GM18508 (cell line): ENCODE results near the gene TLL2.

Experiments
- ATAC-seq: cut with Tn5 transposase; IDR thresholded peaks from one replicate; pipeline ENCODE4 v1.9.1; 2021; ENCODE audit warnings: moderate number of reproducible peaks; ENCODE audit not compliant: insufficient read depth, unreplicated experiment

TLL2 gene

DNA sequence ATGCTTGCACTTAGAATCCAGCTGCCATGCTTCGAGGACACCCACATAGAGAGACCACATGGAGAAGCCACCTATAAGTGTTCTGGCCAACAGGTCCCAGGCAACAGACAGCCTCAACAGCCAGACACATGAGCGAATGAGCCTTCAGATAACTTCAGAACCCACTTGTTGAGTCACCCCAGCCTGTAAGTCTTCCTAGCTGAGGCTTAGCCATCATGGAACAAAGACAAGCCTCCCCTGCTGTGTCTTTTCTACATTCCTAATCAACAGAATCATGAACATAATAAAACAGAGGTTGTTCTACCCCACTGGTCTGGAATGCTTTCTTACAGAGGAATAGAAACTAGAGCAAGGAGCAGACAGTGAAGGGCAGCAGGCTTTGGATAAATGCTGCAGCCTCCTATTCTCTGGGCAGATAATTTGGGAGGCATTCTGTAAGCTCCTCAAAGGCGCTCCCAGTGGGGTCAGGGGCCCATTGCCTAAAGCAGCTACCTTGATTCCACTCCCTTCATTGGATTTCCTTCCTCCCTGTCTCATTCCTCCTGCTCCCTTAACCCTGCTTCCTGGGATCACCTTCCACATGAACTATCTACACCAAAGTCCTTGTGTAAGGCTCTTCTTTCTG is 4.6 kb downstream of the TLL2 start:
- ATAC-seq = no peak

DNA sequence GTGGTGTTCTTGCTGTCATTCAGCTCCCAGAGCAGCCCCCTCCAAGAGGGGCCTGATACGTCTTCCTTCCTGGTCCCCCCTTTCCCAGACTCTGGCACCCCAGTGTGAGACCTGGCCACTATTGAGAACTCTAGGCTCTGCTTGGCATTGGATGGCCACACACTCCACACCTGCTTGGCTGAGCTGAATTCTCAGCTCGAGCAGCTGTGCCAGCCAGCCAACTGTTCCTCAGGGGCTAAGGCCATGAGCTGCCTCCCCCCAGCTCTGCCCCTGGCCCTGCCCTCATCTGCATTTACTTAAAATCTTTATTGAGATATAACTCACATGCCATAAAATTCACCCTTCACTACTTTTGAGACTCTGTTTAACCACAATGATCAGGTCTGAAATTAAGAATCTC is 6.7 kb downstream of the TLL2 start:
- no peak for ATAC-seq

DNA sequence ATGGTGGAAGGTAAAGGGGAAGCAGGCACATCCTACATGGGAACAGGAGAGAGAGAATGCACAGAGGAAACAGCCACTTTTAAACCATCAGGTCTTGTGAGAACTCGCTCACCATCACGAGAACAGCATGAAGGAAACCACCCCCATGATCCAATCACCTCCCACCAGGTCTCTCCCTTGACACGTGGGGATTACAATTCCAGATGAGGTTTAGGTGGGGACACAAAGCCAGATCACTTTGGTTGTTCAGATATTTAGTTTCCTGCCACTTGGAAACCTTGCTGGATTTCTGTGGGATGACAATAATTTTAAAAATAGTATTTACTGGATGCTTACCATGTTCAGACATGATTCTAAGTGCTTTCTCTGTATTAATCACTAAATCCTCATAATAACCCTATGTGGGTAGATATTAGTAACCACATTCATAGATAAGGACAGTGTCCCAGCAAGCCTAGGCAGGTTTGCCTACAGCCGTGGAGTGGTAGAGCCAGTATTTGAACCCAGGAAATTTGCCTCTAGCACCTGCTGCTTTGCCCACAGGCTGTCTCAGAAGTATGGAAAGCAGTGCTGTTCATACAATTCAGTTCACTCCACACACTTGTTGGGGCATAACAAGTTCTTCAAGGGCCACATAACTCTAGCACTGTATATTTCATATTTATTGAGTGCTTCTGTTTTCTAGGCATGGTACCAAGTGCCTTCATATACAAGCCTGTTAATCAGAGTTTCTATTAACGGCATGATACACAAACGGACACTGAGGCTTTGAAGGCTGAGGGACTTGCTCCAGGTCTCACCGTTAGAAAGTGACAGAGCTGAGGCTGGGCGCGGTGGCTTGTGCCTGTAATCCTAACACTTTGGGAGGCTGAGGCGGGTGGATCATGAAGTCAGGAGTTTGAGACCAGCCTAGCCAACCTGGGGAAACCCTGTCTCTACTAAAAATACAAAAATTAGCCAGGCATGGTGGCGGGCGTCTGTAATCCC is 8.3 kb downstream of the TLL2 start:
- no peak for ATAC-seq

DNA sequence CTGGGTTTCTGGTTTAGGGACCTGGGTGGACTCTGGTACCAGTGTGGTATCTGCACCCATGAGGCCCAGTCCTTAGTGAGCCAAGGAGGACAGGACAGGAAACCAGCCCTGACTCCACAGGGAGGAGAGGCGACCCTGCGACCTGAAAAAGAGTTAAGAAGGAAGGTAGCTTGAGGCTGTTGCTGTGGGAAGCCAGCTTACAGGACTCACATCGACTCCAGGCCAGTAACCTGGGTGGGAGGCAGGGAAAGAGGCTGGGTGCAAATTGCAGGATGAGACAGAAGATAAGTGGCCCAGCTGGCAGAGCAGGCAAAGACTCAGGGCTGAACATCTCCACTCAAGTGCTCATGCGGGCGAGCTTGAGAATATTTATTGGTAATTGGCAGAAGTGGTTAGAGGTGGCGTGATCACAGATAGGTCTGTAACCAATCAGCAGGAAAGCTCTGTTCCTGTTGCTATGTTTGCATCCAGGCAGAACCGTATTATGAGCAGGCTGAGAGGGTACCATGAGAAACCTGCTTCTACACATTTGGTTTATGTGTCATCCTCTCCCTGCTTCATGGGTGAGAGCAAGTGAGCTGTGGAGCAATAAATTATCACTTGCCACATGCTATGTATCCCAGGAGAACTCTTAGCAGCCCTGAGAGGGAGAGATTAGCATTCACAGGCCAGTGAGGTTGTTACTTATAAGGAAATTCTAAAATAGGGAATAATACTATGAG is 11.0 kb downstream of the TLL2 start:
- ATAC-seq = no peak

DNA sequence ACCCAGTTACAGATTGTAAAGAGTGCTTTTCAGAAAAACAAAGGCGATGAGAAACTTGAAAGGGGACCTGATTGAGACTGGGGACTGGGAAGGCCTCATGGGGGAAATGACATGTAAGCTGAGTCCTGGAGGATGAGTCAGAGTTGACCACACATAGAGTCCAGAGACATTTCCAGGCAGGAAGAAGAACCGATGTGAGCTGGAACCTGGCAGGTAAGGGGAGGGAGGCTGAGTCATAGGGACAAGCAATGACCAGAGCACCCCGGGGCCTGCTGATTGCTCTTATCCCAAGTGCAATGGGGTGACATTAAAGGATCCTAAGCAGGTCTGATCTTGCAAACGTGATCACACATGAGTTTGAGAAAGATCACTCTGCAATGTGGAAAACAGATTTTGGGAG is 11.7 kb downstream of the TLL2 start:
- ATAC-seq = no peak

DNA sequence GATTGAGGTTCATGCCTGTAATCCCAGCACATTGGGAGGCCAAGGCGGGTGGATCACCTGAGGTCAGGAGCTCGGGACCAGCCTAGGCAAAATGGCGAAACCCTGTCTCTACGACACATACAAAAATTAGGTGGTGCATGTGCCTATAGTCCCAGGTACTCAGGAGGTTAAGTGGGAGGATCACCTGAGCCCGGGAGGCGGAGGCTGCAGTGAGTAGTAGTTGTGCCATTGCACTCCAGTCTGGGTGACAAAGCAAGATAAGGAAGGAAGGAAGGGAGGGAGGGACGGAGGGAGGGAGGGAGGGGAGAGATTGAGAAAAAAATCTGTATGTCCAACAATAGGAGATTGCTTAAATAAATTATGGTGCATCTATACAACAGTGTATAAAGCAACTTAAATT is 13.2 kb downstream of the TLL2 start:
- ATAC-seq = no peak

DNA sequence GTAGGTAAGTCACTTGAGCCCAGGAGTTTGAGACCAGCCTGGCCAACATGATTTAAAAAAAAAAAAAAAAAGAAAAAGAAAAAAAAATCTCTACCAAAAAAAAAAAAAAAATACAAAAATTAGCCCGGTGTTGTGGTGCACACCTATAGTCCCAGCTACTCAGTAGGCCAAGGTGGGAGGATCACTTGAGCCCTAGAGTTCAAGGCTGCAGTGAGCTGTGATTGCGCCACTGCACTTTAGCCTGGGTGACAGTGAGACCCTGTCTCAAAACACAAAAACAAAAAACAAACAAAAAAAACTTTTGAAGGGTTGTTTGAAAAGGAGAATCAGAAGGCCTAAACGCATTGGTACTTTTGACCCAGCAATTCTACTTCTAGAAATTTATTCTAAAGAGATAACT is 13.7 kb downstream of the TLL2 start:
- ATAC-seq = no peak

DNA sequence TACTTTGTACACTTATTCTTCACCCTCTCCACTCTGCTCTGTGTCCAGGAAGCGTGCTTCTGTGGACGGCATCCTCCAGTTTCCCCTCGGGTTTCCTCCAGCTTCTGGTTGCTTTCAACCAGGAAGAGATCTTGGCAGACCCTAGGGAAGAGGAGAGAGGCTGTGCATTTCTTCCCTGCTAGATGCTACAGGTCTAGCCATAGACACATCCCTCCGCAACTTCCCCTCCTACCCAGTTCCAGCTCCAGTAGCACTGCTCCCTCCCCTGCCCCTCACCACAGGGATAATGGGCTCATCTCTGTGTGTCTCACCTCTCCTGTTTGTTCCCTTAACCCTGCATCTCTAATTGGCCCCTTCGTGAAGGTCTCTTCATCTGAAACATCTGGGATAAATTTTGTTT is 16.3 kb downstream of the TLL2 start:
- ATAC-seq = no peak

DNA sequence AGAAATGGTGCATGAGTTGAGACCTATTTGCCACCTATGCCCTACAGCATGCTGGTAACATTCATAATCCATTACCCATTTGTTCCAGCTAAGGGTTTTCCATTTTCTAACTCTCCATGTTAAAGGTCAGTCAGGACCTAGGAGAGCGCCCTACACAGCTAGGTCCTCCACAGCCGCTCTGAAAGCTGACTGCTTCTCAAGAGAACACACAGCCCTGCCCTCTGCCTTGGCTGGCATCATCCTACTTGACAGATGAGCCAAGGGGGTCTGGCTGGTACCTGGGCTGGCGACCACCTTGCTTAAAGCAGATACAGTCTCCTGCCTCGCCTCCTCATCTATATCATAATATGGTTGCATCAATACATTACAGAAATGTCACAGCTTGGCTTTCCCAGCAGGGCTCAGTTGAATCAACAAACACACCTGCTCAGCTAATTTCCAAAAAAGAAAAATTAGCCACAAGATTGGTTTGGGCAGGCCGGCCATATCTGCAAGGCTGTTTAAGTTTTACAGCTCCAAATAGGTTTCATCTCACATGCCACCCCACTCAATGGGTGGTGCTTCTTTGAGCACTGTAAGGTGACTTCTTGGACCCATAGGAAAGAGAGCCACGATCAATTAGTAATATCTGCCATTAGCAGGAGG is 17.3 kb downstream of the TLL2 start:
- no peak for ATAC-seq

DNA sequence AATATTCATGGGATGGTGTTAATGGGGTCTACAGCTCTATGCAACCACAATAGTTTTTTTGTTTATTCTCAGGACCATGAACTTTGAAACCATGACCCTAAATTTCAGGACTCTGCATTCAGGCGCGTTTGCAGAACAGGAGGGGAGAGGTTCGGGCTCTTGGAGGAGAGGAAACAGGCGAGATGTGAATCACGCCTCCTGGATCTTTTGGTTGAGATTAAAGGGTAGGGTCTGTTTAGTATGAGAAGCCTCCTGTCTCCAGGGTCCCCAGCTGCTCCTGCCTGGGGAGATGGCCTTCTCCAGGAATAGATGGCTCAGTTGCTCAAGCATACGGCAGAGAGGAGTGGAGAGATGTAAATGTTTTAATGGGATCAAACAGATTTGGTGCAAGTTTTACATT is 18.2 kb downstream of the TLL2 start:
- no peak for ATAC-seq

DNA sequence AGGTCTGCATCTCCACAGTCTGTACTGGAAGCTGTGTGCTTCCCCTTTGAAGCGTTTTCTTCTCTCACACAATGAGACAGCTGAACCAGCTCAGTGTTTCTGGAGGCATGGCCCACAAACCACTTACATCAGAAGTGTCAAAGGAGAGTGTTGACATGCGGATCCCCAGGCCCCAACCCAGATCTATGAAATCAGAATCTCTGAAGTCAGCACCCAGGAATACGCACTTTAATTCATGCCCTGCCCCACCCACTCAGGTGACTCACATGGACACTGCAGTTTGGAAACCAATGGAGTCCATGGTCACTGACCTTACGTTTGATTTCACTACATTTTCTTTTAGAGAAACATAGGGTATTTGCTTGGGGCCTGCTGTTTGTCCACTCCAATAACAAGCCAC is 19.0 kb downstream of the TLL2 start:
- no peak for ATAC-seq

DNA sequence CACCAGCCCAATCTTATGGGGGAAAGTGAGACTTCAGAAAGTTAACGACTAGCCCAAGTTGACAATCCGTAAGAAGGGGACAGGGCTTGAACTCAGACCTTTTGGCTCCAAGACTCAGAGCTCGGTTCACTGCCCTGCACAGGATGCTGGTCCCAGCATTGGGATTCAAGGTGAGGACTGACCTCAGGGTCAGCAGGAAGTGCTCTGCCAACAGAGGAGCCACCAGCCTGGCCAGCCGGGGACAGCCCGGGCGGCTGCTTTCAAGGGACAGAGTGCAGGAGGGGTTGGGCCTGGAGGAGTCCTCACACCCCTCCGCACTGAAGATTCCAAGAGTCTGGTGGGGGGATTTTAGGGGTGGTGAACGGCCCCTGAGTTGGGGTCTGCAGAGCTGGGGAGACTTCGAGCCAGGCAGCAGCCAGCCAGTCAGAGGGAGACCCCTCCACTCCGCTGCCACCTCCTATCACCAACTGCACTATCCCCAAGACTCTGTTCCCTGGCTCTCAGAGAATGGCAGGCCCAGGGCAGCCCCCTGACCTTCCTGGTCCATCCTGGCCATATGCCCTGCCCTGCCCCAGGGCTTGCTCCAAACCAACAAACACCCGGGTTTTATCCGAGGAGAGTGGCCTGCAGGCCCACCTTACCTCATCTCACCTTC is 19.7 kb downstream of the TLL2 start:
- ATAC-seq = no peak

DNA sequence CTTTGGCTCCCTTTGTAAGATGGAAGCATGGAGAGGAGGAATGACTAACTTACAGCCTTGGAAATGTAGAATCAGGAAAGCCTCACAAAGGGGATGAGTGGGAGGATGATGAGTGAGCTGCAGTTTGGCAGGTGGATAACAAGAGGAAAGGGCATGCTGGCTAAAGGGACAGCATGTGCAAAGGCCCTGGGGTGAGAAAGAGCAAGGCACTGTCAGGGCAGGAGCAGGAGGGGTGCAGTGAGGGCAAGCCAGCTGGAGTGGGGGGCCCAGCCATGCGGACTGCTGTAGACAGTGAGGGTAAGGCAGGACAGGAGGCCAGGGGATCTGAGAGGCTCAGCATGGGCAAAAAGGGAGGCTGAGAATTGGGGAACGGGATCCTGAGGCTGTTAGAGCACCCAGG is 20.5 kb downstream of the TLL2 start:
- no peak for ATAC-seq

DNA sequence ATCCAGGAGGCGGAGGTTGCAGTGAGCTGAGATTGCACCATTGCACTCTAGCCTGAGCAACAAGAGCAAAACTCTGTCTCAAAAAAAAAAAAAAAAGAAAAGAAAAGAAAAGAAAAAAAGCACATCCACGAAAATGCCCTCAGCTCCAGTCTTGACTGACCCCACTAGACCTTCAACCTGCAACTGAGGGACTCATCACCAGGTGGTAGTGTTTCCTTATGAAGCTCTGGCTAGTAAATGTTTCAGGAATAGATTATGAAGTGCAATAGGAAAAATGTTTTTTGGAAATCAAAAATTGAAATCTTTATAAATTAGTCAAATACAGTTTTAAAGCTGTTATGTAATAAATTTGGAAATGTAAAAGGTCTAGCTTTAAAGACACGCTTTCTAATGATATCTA is 22.4 kb downstream of the TLL2 start:
- no peak for ATAC-seq

DNA sequence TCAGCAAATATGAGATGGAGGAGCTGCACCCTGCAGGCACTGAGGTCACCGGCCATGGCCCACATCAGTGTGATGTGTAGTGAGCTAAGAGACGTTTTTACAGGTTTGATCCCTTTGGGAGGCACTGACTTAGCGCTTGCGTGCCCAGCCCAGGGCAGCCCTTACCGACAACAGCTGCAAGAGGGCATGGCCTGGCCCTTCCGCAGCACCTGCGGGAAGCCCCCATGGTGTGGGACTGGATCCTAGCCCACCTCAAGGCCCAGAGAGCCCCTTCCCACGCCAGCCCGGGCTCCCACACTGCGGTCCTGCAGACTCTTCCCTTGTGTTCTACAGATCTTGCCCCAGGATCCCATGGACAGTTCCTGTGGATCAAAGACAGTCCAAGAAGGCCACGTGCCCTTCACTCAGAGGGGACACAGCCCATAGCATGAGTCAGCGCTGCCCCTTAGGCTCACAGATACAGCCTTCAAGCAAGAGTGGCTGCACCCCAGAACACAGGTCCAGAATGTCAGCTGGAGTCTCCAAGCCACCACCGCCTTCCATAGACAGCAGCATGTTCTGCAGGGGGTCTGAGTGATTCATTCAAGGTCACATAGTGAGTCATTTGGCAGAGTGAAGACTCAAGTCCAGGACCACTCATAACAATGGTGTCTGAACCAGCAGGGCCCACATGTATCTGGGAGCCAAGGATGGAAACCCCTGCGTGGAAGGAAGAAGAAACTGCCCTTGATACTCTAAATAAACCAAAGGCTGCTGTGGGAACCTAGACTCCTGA is 25.4 kb downstream of the TLL2 start:
- no peak for ATAC-seq

DNA sequence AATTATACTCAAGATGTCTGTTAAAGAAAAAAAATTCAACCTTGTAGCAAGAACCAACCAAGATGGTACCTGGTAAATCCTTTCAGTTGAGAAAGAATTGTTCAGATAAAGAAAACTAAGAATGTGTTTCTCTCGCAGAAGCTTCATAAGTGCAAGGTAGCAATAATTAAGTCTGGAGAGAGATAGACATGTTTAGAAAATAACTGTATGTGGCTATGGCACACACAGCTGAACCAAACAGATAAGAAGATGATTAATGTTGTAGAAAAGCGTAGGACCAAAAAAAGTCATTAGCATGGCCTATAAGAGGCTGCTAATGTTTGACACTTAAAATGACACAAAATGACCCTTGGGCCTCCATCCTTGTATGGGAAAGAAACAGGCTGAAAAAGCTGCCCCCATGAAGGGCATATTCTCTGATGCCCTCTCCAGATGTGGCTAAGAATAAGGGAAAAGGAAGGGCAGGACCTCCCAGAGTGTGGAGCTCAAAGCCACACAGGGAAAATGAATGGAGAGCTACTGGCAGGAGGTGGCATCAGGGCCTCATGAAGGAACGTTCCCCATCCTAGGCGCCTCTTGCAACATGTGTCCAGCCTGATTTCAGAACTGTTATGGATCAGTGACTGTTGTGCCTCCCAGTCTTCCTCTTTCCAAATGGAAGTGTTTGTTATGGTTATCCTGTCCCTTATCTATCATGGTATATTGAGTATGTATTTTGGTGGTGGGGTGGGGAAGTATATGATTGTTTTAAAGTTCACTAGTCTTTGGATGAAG is 30.7 kb downstream of the TLL2 start:
- ATAC-seq = no peak

DNA sequence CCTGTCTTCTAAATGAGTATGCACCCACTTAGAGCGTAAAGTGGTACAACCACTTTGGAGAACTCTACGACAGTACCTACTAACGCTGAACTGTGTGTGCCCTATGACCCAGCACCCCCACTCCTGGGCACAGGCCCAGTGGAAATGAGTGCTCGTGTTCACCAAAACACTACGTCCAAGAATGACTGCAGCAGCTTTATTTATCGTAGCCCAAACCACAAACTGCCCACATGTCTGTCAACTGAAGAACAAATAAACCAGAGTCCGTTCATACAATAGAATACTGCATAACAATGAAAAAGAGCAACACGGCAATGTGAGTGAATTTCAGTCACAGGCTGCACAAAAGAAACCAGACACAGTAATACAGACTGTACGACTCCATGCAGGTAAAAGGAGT is 35.4 kb downstream of the TLL2 start:
- no peak for ATAC-seq

DNA sequence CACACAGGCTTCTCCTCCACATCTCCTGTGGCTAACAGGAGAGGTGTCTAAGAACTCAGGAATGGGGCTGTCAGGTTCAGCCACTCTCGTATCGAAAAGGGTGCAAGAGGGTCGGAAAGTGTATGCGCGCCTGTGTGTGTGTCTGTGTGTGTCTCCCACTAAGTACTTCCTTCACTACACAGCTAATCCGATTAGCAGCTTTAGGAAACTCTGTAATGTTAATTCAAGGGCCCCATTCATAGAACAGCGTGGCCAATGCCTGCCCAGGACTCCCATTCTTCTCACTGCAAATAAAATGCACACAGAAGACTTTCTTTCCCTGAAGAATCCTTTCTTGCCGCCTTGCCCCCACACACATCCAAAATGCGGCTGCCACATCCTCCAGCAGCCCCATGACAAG is 39.9 kb downstream of the TLL2 start:
- ATAC-seq = no peak
